Measurements from ENCODE around the gene MARVELD3. TPM values are rescaled to one million over a fixed set of nuclear protein-coding genes. Genes with fewer than 3 reads are reported as not detected.

The MARVELD3 gene
- total RNA-seq, 1 donor from 2014 or later: 32.3 TPM

- DNase-seq (ENCODE audit: low spot score, unreplicated experiment): no peak
- H3K4me1 Mint-ChIP-seq (ENCODE audit: low read depth): no peaks in the 10 kb centered on the region
- H3K27ac Mint-ChIP-seq: no peak overlapping the region
- no peak for TF ChIP-seq CTCF (IDR thresholded peaks at IDR 0.05; ENCODE audit: unreplicated experiment)
- no peak overlapping the region for H3K4me3 Mint-ChIP-seq (ENCODE audit: low read depth)
- no peaks in the 10 kb centered on the region for H3K9me3 Mint-ChIP-seq (ENCODE audit: low read depth)
- peaks cover 26% of the 10 kb centered on the region for H3K36me3 Mint-ChIP-seq (ENCODE audit: insufficient read depth)
- H3K27me3 Mint-ChIP-seq: no peaks in the 10 kb centered on the region
Observed at GRCh38 chr16:71637398-71637797, 11.4 kb downstream of the MARVELD3 start.

GRCh38 chr16:71645450-71645849, 19.5 kb downstream of the MARVELD3 start:
- DNase-seq (ENCODE audit: low spot score, unreplicated experiment): no peak
- no peaks in the 10 kb centered on the region for H3K9me3 Mint-ChIP-seq (ENCODE audit: low read depth)
- peak; percentile 41 for TF ChIP-seq CTCF (IDR thresholded peaks at IDR 0.05; ENCODE audit: unreplicated experiment)
- H3K4me3 Mint-ChIP-seq (ENCODE audit: low read depth): no peak overlapping the region
- peaks cover 2% of the 10 kb centered on the region for H3K4me1 Mint-ChIP-seq (ENCODE audit: low read depth)
- peaks cover 17% of the 10 kb centered on the region for H3K36me3 Mint-ChIP-seq (ENCODE audit: insufficient read depth)
- no peaks in the 10 kb centered on the region for H3K27me3 Mint-ChIP-seq
- H3K27ac Mint-ChIP-seq: no peak overlapping the region

GRCh38 chr16:71647391-71647790, 21.4 kb downstream of the MARVELD3 start:
- Mint-ChIP-seq H3K27me3 (no peaks in the 10 kb centered on the region), H3K4me1 (ENCODE audit: low read depth) (peaks cover 2% of the 10 kb centered on the region), H3K27ac (no peak overlapping the region), H3K9me3 (ENCODE audit: low read depth) (no peaks in the 10 kb centered on the region), H3K36me3 (ENCODE audit: insufficient read depth) (peaks cover 11% of the 10 kb centered on the region), H3K4me3 (ENCODE audit: low read depth) (no peak overlapping the region)
- no peak for DNase-seq (ENCODE audit: low spot score, unreplicated experiment)
- TF ChIP-seq CTCF (IDR thresholded peaks at IDR 0.05; ENCODE audit: unreplicated experiment): no peak

GRCh38 chr16:71648162-71648561, 22.2 kb downstream of the MARVELD3 start:
- TF ChIP-seq CTCF (IDR thresholded peaks at IDR 0.05; ENCODE audit: unreplicated experiment): no peak
- no peak for DNase-seq (ENCODE audit: low spot score, unreplicated experiment)
- Mint-ChIP-seq H3K4me1 (ENCODE audit: low read depth) (peaks cover 2% of the 10 kb centered on the region), H3K9me3 (ENCODE audit: low read depth) (no peaks in the 10 kb centered on the region), H3K27me3 (no peaks in the 10 kb centered on the region), H3K27ac (peak overlapping the region; percentile 11), H3K36me3 (ENCODE audit: insufficient read depth) (peaks cover 10% of the 10 kb centered on the region), H3K4me3 (ENCODE audit: low read depth) (no peak overlapping the region)

- Mint-ChIP-seq H3K27me3 (no peaks in the 10 kb centered on the region), H3K9me3 (ENCODE audit: low read depth) (no peaks in the 10 kb centered on the region), H3K27ac (no peak overlapping the region), H3K4me1 (ENCODE audit: low read depth) (peaks cover 2% of the 10 kb centered on the region), H3K4me3 (ENCODE audit: low read depth) (no peak overlapping the region), H3K36me3 (ENCODE audit: insufficient read depth) (peaks cover 10% of the 10 kb centered on the region)
- peak; percentile 38 for TF ChIP-seq CTCF (IDR thresholded peaks at IDR 0.05; ENCODE audit: unreplicated experiment)
- no peak for DNase-seq (ENCODE audit: low spot score, unreplicated experiment)
Observed at GRCh38 chr16:71648921-71649320, 22.9 kb downstream of the MARVELD3 start.

All from progenitor cell of endocrine pancreas (in vitro differentiated cells).